ENCODE measurements around the gene HSPB9. TPM values are rescaled to one million over a fixed set of nuclear protein-coding genes. Genes with fewer than 3 reads are reported as not detected.

Gene HSPB9
- total RNA-seq, 1 donor = not detected

DNA sequence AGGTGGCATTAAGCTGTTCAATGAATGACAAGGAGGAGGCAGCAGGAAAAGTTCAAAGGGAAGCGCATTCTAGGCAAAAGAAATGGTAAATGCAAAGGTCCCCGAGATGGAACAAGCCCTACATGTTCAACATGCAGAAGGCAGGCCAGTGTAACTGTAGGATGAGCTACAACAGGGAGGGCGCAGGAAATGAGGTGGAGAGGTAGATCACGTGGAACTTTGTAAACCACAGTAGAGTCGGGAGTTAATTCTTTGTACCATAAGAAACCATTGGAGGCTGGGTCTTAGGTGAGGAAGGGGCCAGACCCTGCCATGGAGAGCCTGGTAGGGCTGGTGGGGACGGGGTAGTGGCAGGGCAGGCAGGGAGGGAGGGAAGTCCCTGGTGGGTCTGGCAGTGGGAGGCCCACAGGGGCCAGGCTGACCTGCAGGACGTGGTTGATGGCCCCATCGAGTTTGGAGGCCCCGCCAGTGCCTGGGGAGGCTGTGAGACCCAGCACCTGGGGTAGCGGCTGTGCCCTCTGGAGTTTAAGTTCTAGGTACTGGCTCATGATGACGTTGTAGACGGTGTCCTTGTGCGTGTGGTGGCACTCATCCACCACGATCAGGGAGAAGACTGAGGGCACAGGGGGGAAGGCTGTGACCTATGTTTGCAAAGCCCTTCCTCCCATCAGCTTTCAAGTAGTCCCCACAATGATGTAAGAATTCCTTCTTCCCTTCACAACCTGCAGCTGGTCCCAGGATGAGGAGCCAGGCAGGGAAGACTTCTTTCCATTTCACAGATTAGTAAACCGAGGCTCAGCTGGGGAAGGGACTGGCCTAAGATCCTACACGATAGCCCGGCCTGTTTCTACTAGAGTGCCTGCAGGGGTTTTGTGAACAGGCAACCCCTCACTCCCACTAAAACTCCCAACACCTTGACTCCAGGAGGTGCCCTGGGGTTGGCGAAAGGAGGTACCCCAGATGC is 12.0 kb upstream of the HSPB9 start:
- no peak for DNase-seq (ENCODE audit: low read depth)
- H3K4me3 ChIP-seq (ENCODE audit: low read depth, low read length) = no peak overlapping the region
- TF ChIP-seq, protein P1, sequence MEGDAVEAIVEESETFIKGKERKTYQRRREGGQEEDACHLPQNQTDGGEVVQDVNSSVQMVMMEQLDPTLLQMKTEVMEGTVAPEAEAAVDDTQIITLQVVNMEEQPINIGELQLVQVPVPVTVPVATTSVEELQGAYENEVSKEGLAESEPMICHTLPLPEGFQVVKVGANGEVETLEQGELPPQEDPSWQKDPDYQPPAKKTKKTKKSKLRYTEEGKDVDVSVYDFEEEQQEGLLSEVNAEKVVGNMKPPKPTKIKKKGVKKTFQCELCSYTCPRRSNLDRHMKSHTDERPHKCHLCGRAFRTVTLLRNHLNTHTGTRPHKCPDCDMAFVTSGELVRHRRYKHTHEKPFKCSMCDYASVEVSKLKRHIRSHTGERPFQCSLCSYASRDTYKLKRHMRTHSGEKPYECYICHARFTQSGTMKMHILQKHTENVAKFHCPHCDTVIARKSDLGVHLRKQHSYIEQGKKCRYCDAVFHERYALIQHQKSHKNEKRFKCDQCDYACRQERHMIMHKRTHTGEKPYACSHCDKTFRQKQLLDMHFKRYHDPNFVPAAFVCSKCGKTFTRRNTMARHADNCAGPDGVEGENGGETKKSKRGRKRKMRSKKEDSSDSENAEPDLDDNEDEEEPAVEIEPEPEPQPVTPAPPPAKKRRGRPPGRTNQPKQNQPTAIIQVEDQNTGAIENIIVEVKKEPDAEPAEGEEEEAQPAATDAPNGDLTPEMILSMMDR (IDR thresholded peaks at IDR 0.05; ENCODE audit: insufficient read depth, low read depth, low read length) = no peak

DNA sequence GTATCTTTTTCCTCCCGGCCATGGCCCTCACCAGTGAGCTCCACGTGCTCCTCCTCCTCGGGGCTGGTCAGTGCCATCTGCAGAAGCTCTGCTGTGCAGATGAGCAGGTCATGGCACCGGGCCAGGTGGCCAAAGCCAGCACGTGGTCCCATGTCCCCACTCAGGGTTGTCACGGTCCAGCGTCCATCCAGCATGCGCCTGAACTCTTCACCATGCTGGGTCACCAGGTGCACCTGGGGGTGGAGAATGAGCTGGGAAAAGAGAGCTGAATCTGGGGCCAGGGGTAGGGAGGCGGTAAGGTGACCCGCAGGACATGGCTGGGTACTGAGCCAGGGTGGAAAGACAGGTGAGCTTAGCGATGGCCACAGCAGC is 11.4 kb upstream of the HSPB9 start:
- no peak overlapping the region for H3K4me3 ChIP-seq (ENCODE audit: low read depth, low read length)

DNA sequence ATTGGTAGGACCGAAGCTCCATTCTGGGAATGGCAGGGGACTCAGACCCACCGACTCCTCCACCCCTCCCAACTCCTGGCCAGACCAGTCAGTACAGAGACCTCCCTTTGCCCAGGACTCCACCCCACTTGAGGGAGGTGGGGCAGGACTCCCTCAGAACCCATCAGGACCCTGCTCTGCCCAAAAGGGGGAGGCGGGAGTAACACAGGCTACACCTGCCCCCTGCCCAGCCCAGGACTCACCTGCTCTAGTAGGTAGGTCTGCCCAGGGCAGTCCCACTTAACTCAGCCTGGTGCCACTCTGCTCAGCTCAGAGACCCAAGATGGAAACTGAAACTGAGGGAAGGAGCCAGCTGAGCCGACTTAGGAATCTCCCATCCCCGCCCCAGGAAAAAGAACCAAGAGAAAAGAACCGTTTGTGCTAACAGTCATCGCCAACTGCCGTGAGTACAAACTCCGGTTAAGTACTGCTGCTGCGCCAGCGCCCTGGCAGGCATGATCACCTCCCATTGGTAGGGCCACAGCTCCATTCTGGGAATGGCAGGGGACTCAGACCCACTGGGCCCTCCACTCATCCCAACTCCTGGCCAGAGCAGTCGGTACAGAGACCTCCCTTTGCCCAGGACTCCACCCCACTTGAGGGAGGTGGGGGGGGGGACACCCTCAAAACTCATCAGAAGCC is 10.6 kb upstream of the HSPB9 start:
- DNase-seq (ENCODE audit: low read depth) = peak; percentile 64
- TF ChIP-seq, protein P1 (IDR thresholded peaks at IDR 0.05; ENCODE audit: insufficient read depth, low read depth, low read length) = no peak
- peak overlapping the region; percentile 68 for H3K4me3 ChIP-seq (ENCODE audit: low read depth, low read length)

More for the DNA sequence above, 11.4 kb upstream of the HSPB9 start:
- no peak for DNase-seq (ENCODE audit: low read depth)
- TF ChIP-seq, protein P1 (IDR thresholded peaks at IDR 0.05; ENCODE audit: insufficient read depth, low read depth, low read length) = no peak

DNA sequence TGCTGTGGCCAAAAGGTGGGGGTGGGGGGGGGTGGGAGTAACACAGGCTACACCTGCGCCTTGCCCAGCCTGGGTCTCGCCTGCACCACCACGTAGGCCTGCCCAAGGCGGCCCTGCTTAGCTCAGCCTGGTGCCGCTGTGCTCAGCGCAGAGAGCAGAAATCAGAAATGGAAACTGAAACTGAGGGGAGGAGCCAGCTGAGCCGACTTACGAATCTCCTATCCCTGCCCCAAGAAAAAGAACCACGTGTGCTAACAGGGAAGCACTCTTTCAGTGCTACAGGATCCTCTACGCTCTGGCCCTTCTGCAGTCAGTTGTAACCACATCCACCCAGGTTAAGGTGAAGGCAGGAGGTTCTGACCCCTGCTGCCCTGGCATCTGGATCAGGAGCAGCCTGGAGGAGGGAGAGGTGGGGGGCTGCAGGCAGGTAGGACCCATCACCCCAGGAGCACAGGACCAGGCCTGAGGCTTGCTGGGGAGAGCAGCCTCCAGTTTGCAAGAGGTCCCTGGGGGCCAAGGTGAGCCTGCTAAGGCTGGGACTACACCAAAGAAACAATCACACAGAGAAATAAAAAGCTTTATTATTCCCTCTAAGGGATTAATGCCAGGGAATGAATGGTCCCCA is 9.9 kb upstream of the HSPB9 start, which contains the start of gene DHX58:
Gene DHX58, minus strand, starts transcription at position 163 of the 625 bp plus-strand sequence. CDS start 822 bp downstream, outside the sequence.
- DNase-seq (ENCODE audit: low read depth) = peak; percentile 90
- TF ChIP-seq, protein P1 (IDR thresholded peaks at IDR 0.05; ENCODE audit: insufficient read depth, low read depth, low read length) = no peak
- H3K4me3 ChIP-seq (ENCODE audit: low read depth, low read length) = peak within 1 kb of the TSS; percentile 68

DNA sequence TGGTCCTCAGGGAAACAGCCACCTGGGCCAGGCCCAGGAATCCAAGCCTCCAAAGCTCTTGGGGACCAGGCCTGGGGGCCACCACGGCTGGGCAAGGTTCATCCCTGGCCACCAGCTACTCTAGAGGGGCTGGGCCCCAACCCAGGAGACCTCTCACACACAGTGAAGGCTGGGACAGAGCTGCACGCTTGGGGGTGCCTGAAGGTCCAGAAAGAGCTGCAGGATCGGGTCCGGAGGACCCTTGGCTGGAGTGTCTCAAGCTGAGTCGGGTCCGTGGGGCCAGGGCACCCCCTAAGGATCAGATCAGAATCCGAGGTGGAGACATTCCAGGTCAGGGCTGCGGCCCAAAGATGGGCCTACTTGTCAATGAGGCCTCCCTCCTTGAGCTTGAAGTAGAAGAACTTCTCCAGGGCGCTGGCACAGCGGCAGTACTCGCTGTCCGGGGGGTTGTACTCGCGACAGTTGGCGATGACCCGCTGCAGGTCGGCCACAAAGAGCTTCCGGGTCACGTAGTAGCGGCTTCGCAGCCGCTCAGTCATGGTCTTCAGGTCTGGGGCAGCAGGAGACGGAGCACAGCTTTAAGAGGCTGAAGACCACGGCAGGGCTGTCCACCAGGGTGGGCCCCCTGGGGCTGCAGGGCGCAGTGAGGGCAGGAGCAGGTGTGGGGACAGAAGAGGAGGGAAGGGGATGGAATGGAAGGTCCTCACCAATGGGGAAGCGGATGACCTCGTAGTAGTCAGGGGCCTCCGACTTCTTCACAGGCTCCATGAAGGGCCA is 9.1 kb upstream of the HSPB9 start:
- no peak overlapping the region for H3K4me3 ChIP-seq (ENCODE audit: low read depth, low read length)
- TF ChIP-seq, protein P1 (IDR thresholded peaks at IDR 0.05; ENCODE audit: insufficient read depth, low read depth, low read length) = no peak
- DNase-seq (ENCODE audit: low read depth) = no peak

DNA sequence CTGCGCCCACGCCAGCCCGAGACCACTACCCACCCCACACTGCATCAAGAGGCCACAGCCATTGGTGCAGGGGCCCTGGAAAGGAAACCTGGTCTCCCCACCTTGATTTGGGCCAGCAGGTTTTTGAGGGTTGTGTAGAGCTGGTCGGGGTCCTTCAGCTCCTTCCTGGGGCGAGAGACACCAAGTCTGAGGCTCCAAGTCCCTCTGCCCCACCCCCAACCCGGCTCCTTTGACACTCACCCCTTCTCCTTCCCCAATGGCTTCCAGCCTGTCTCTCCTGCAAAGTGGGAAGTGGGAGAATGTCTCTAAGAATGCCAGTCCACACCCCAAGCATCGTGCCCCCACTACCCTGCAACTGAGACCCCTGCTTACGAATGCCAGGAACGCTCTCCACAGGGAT is 8.5 kb upstream of the HSPB9 start:
- no peak overlapping the region for H3K4me3 ChIP-seq (ENCODE audit: low read depth, low read length)
- no peak for DNase-seq (ENCODE audit: low read depth)
- TF ChIP-seq, protein P1 (IDR thresholded peaks at IDR 0.05; ENCODE audit: insufficient read depth, low read depth, low read length) = no peak

All from fibroblast of villous mesenchyme (primary cell).